ENCODE measurements around the gene GLI3. TPM values are rescaled to one million over a fixed set of nuclear protein-coding genes. Genes with fewer than 3 reads are reported as not detected.

Gene GLI3
- total RNA-seq, 4 donors from 2014 or later = 8.6 to 12.6 (median 8.7) TPM

DNA sequence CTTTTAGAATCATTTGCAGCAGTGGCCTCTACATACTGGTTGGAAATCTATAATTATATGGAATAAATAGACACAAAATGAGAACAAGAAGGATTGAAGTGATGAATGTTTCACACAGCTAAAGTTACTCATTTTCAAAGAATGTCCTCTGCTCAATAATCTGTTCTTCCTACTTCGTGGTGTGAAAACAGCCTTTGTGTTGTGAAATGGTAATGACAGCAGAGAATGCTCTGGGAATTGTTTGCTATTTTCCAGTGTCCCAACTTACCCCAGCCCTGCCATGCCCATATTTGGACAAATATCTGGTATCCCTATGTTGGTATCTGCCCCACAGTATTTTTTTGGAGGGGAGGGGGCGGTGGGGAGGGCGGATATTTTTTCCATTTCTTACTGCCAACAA lies 130.4 kb downstream of the GLI3 start:
- H3K4me1 ChIP-seq = peaks cover 0 to 54% (median 15%) of the 10 kb centered on the region in 4 donors
- no peaks in the 10 kb centered on the region for H3K9me3 ChIP-seq
- no peak for DNase-seq (ENCODE audit: low spot score in 2 of 2)
- 44 to 53% methylated on average over 3 of the region's 3 CpGs for WGBS, 2 donors
- H3K4me3 ChIP-seq = no peak overlapping the region
- H3K27me3 ChIP-seq = no peaks in the 10 kb centered on the region
- TF ChIP-seq POLR2A (IDR thresholded peaks at IDR 0.05) (no peak), EP300 (IDR thresholded peaks at IDR 0.05) (peak in 1 of 2 donors; percentile 12)
- TF ChIP-seq, protein P1, sequence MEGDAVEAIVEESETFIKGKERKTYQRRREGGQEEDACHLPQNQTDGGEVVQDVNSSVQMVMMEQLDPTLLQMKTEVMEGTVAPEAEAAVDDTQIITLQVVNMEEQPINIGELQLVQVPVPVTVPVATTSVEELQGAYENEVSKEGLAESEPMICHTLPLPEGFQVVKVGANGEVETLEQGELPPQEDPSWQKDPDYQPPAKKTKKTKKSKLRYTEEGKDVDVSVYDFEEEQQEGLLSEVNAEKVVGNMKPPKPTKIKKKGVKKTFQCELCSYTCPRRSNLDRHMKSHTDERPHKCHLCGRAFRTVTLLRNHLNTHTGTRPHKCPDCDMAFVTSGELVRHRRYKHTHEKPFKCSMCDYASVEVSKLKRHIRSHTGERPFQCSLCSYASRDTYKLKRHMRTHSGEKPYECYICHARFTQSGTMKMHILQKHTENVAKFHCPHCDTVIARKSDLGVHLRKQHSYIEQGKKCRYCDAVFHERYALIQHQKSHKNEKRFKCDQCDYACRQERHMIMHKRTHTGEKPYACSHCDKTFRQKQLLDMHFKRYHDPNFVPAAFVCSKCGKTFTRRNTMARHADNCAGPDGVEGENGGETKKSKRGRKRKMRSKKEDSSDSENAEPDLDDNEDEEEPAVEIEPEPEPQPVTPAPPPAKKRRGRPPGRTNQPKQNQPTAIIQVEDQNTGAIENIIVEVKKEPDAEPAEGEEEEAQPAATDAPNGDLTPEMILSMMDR (IDR thresholded peaks at IDR 0.05) = no peak
- H3K36me3 ChIP-seq = no peaks in the 10 kb centered on the region
- H3K27ac ChIP-seq = peak overlapping the region in 2 of 4 donors; percentile 1 to 18

- no peak for DNase-seq (ENCODE audit: low spot score in 2 of 2)
- Histone ChIP-seq H3K27ac (peak overlapping the region in 2 of 4 donors; percentile 1 to 10), H3K9me3 (no peaks in the 10 kb centered on the region), H3K27me3 (no peaks in the 10 kb centered on the region), H3K4me3 (no peak overlapping the region), H3K36me3 (no peaks in the 10 kb centered on the region), H3K4me1 (peaks cover 0 to 51% (median 15%) of the 10 kb centered on the region in 4 donors)
- no peak for TF ChIP-seq EP300 (IDR thresholded peaks at IDR 0.05)
- TF ChIP-seq, protein P1 (IDR thresholded peaks at IDR 0.05) = no peak
- 47 to 76% methylated on average over 12 of the region's 12 CpGs for WGBS, 2 donors
These were observed 131.3 kb downstream of the GLI3 start for GRCh38 chr7:42105554-42106358.

GRCh38 chr7:42104694-42105093 lies 132.3 kb downstream of the GLI3 start:
- TF ChIP-seq, protein P1 (IDR thresholded peaks at IDR 0.05) = no peak
- TF ChIP-seq EP300 (IDR thresholded peaks at IDR 0.05) = no peak
- no peak for TF ChIP-seq POLR2A (IDR thresholded peaks at IDR 0.05)
- H3K4me1 ChIP-seq = peaks cover 0 to 48% (median 15%) of the 10 kb centered on the region in 4 donors
- no peaks in the 10 kb centered on the region for H3K27me3 ChIP-seq
- no peak overlapping the region for H3K4me3 ChIP-seq
- no peaks in the 10 kb centered on the region for H3K36me3 ChIP-seq
- H3K27ac ChIP-seq = peak overlapping the region in 1 of 4 donors; percentile 3
- no peak for DNase-seq (ENCODE audit: low spot score in 2 of 2)
- no peaks in the 10 kb centered on the region for H3K9me3 ChIP-seq
- WGBS, 2 donors = 63 to 68% methylated on average over 2 of the region's 2 CpGs

DNA sequence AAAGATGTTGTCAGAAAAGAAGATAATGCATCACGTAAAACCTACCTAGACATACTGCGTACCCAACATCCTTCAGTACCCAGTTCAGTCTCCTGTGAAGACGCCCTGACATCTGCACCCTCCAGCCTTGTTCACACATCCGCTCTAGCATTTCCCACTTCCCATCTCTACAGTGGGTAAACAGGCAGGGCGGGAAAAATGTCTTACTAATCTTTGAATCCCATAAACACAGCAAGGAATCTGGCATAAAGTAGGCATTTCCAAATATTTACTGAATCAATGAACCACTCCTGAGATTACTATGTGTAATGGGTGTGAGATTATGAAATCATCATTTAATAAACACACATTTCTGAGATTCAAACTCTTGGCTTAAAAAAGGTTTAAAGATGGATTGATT lies 132.8 kb downstream of the GLI3 start:
- H3K4me1 ChIP-seq = peaks cover 0 to 43% (median 15%) of the 10 kb centered on the region in 4 donors
- no peaks in the 10 kb centered on the region for H3K27me3 ChIP-seq
- TF ChIP-seq EP300 (IDR thresholded peaks at IDR 0.05) (no peak), POLR2A (IDR thresholded peaks at IDR 0.05) (no peak)
- TF ChIP-seq, protein P1 (IDR thresholded peaks at IDR 0.05) = no peak
- H3K27ac ChIP-seq = no peak overlapping the region
- no peaks in the 10 kb centered on the region for H3K9me3 ChIP-seq
- 95 to 97% methylated on average over 5 of the region's 5 CpGs for WGBS, 2 donors
- H3K4me3 ChIP-seq = no peak overlapping the region
- DNase-seq (ENCODE audit: low spot score in 2 of 2) = no peak
- H3K36me3 ChIP-seq = no peaks in the 10 kb centered on the region

DNA sequence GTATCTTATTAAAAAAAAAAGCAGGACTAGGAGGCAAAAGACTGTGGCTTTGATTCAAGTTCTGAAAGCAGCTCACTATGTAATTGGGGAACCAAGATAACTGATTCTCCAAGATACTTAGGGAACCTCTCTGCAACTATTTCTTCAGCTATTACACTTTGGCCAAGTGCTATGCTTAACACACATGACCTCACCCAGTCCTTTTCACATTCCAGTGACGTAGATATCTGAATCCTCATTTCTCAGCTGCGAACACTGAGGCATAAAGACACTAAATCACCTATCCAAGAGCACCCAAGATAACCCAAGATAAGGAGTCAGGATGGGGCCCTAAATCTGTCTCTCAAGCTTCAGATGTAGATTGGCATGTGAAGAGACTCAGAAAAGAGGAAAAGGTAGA lies 133.6 kb downstream of the GLI3 start:
- TF ChIP-seq, protein P1 (IDR thresholded peaks at IDR 0.05) = no peak
- TF ChIP-seq POLR2A (IDR thresholded peaks at IDR 0.05) (no peak), EP300 (IDR thresholded peaks at IDR 0.05) (no peak)
- WGBS, 2 donors = 84 to 88% methylated on average over 2 of the region's 2 CpGs
- H3K27me3 ChIP-seq = no peaks in the 10 kb centered on the region
- H3K36me3 ChIP-seq = no peaks in the 10 kb centered on the region
- no peaks in the 10 kb centered on the region for H3K9me3 ChIP-seq
- no peak for DNase-seq (ENCODE audit: low spot score in 2 of 2)
- H3K27ac ChIP-seq = no peak overlapping the region
- no peak overlapping the region for H3K4me3 ChIP-seq
- peaks cover 0 to 35% (median 15%) of the 10 kb centered on the region in 4 donors for H3K4me1 ChIP-seq

All from tibial nerve (tissue), 4 donors.